ENCODE measurements around the gene ALG12.
"Not testable (repeated sequence)": the region's sequence is repeated elsewhere in the genome, so short reads cannot be mapped to it uniquely, and the experiment has no call there.

The ALG12 gene

DNA sequence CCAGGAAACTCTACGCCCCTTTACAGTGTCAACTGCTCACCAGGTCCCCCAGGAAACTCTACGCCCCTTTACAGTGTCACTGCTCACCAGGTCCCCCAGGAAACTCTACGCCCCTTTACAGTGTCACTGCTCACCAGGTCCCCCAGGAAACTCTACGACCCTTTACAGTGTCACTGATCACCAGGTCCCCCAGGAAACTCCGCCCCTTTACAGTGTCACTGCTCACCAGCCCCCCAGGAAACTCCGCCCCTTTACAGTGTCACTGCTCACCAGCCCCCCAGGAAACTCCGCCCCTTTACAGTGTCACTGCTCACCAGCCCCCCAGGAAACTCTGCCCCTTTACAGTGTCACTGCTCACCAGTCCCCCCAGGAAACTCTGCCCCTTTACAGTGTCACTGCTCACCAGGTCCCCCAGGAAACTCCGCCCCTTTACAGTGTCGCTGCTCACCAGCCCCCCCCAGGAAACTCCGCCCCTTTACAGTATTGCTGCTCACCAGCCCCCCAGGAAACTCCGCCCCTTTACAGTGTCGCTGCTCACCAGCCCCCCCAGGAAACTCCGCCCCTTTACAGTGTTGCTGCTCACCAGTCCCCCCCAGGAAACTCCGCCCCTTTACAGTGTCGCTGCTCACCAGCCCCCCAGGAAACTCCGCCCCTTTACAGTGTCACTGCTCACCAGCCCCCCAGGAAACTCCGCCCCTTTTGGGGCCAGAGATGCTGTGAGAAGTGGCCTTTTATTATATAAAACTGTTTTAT lies 27.0 kb upstream of the ALG12 start:
- DNase-seq = not testable (repeated sequence)

DNA sequence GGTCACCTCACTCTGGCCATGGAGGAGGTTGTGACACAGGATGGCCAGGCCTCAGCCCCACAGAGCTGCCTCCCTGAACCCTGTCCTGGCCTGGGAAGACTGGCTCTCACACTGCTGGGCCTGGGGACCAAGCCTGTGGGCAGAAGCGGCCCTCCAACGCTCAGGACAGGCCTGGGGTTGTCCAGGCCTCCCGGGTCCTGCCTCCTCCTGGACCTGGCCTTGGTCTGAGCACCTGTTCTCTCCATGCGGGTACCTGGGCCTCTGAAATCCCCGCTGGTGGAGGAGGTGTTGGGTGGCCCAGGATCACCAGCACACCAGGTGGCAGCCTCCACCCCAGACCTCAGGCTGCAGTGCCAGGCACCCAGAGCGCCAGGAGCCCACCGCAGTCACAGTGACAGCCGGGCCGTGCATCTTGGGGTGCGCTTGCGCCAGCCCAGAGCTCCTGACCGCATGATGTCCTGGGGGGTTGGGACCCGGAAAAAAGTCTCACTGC lies 26.2 kb upstream of the ALG12 start:
- DNase-seq = no peak

DNA sequence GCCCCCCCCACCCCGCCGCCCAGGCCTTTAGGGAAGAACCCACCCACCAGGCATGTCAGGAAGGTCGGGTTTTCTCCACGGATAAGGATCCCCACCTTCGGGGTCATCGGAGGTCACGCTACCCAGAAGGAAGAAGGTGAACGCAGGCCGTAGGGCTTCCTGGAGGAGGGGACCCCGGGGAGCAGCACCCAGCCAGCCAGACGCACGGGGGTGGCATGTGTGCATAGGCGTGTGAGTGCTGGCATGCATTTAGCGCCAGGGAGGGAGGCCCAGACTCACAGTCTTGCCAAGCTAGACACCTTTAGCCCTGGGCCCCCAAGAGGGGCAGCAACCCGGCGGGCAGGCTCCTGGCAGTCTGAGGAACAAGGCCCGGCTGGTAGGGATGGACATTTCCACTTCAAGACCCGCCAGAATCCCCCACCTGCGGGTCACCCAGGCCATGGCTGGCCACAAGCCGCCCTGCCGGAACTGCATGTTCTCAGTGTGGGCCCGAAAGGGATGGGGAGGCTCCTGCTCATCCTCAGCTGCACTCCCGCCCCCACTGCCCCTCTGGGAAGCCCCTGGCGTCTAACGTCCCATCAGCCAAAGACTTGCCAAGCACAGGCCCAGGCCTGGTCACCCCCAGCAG lies 25.6 kb upstream of the ALG12 start:
- DNase-seq = no peak

DNA sequence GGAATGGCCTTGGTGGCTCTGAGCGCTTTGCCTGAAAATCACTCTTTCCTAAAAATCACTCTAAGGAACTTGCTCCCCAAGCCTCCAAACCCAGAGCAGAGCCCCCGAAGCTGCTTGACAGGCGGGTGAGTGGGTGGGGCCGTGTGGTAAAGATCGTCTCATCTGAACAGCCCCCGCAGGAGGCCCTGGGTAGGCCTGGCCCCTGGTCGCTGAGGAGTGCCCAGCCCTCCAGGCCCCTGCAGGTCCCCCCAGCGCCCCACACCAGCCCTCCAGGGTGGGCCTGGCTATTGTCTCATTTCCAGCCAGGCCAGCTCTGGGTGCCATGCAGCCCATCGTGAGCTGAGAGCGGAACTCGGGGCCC lies 25.1 kb upstream of the ALG12 start:
- peak; percentile 3 for DNase-seq

DNA sequence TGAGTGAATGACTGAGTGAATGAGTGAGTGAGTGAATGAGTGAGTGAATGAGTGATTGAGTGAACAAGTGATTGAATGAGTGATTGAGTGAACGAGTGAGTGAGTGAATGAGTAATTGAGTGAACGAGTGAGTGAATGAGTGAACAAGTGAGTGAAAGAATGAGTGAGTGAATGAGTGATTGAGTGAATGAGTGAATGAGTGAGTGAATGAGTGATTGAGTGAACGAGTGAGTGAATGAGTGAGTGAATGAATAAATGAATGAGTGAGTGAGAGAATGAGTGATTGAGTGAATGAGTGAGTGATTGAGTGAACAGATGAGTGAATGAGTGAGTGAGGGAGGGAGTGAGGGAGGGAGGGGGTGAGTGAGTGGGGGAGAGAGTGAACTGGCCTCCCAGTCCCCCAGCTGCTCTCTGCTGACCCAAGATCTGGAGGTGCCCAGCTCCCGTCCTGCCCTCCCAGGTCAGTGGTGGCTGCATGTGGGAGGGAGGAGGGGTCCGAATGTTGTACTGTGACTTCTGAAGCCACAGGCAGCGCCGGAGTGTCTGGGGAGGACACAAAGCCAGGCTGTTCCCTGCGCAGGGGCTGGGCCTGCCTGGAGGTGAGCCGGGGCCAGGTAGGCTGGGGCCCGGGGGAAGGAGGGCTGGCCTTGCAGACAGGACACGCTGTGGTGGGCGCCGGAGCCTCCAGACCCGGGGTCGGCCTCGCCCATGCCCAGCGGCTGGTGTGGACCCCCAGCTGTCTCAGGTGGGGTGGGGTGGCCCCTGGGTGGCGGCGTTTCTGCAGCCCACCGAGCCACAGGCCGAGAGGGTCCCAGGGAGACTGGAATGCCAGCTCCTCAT lies 24.5 kb upstream of the ALG12 start:
- DNase-seq = peak; percentile 50

DNA sequence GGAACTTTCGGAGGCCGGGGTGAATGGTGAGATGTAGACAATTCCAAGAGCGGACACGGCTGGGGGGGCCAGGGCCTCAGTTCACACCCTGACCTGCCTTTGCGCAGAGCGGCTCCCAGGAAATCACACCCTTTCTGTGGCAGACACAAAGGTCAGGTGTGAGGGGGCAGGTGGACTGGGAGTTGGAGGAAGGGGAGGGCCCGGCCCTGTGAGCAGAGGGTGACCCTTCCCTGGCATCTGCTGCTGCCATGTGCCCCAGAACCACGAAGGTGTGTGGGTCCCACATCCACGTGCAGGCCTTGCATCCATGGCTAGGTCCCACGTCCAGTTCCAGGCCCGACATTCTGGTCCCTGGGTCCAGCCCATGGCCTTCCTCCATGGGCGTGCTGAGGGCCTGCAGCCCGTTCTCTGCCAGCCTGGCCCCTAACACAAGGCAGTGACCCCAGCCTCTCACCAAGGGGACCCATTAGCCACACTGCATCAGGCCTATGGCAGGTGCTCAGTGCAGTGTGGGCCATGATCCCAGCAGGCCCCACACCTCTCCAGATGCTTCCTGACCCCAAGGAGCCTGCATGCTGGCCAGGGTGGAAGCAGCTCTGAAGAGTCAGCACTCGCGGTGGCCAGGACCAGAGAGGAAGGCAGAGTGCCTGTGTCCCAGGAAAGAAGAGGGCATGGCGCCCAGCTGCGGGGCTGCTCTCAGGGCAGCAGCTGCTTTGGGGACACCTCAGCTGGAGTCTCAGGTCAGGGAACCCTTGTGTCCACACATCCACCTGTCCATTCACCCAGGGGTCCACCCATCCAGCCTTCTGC lies 23.5 kb upstream of the ALG12 start:
- DNase-seq = no peak

DNA sequence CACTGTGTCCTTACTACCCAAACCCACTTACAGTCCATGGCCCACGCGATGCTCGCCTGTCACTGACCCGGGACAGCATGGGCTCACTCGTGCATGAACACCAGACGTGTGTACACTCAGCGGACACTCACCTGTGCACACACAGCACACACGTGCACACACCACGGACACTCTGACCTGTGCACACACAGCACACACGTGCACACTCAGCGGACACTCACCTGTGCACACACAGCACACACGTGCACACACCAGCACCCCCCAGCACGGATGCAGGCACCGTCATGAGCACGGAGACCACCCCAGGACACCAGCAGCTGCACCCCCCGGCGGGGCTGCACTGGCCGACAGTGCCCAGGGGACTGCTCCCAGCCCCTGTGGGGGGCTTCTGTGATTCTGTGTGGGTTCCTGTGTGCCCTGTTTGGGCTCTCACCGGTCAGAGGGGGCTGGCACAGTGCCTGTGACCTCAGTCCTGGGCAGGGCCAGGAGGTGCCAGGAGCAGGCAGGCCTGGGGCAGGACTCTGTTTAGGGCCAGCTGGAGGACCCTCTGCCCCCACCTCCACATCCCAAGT lies 20.4 kb upstream of the ALG12 start:
- DNase-seq = no peak

DNA sequence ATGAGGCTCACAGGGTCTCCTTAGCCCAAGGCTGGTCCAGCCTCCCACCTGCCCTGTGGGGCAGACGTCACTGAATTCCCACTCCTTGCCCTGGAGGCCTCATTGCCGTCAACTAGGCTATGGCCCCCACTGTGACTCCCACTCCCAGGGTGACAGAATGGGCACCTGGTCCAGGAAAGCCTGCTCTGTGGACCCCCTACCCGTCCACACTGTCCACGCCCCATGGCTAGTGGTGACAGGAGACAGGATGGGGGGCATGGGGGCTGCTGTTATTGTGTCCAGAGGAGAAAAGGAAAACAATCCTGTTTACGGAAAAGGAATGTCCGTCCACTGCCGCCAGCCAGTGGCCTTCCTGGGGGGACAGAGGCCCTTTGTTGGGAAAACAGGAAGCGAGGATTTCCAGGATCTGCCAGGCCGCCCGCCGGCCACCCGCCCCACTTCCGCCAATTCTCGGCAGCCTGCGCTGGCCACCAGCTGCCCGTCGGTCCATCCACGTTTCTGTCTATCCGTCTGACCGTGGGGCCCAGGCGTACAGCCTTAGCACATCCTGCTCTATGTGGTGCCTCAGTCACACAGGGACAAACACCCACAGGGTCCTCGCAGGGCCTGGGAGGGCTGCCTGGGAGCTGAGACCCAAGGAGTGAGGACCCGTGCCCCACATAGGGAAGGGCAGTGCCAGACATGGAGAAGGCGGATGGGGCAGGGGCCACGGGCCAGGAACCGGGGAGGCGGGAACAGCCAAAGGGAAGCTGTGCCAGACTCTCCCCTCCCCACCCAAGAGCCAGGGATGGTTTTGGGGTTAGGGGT lies 19.7 kb upstream of the ALG12 start:
- DNase-seq = no peak

DNA sequence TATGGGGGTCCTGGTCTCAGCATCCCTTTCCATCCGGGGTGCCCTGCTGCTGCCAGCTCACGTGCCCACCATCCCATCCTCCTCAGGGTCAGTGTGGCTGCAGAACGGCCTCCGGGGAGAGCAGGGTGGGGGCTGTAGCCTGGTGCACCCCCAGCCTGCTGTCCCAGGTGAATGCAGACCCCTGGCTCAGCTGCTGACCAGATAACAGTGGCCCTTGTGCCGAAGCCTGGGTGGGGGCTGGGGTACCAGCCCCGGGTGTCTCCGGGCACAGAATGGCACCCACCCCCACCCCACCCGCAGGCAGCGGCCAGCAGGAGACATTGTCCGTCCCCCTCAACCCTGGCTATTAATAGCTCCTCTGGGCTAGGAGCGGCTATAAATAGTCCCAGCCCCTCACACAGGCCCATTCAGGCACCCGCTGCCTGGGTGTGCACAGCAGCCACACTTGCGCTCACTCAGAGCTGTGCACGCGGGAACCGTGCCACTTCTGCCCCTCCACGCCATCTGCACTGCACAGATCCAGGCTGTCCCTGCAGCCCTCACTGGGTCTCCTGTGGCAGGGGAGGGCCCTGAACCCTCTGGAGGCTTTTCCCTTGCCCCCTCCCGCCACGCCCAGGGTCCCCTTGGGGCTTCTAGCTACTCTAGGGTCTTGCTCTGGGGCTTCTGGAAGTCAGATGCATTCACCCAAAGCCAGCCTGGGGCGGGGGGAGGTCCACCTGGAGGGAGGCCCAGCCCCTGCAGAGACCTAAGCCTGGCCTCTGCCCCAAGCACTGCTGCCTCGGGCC lies 18.9 kb upstream of the ALG12 start:
- DNase-seq = no peak

DNA sequence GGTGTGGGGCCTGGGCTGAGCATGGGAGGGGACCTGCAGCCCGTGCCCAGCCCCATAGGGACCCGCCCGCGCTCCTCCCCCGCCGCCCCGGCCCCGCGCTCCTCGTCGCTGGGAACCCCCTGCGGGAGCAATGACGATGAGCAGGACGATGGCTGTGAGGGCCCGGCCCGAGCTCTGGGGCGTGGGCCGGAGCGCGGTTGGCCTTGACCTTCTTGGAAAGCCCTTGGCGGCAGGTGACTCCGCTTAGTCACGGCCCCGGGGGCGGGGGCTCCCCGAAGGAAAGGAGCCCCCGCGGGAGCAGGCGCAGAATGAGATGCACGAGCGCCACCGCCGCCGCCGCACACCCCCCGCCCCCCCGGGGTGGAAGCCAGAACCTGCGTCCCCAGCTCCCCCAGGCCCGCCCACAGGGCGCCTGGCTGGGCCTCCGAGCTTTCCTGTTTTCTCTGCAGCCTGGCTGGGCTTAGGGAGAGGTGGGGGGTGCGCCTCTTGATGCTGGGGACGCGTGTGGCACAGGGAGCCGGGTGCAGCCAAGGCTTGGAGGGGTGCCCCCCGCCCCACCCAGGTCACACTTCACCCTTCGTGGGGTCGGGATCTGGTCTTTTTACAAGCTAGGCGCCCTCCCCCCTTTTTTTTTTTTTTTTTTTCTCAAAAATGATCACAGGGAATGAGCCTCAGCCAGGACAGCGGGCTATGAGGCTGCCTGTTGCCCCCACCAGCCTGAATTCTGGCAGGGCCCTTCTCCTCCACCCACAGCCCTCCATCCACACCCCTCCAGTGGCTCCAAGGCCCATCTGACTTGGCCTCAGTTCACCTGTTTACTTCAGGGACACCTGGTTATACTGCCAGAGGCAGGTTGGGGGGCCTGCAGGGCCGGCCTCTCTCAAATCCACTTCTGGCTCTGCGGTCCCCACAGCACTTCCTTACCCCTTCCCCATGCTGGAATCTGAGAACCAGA lies 18.1 kb upstream of the ALG12 start:
- DNase-seq = peak; percentile 71

DNA sequence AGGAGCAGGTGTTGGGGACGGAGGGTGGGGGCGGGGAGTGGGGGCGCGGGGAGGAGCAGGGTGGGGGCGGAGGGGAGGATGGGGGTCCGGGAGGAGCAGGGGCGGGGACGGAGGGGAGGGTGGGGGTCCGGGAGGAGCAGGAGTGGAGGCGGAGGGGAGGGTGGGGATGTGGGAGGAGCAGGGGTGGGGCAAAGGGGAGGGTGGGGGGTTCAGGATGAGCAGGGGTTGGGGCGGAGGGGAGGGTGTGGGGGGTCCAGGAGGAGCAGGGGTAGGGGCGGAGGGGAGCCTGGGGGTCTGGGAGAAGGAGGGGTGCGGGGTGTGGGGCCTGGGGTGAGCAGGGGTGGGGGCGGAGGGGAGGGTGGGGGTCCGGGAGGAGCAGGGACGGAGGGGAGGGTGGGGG lies 17.3 kb upstream of the ALG12 start:
- DNase-seq = no peak

DNA sequence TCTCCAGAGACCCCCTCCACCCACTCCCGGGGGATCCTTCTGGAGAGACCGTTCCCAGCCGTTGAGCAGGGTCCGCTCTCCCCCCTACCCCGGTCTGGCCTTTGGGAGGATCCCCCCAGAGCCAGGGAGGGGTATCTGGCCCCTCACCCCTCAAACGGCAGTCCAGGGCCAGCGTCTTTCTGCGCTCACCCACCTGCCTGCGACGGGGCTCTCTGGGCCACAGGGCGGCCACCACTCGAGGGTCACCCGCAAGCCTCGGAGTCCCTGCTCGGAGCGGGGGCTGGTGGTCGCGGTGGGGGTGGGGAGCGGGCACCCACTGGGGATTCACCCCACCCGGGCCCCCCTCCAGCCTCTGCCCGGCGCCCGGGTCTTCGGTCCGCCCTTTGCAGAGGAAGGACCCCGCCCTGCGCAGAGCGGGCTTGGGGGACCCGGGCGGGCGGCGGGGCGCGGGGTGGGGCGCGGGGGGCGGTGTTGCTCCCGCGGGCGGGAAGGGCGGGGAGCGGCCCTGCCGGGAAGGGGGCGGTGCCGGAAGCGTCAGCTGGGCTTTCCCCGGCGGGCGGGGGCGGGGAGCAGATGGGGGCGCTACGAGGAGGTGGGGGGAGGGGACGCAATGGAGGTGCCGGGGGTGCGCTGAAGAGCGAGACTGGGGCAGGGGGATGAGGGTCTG lies 16.8 kb upstream of the ALG12 start:
- DNase-seq = peak; percentile 59

DNA sequence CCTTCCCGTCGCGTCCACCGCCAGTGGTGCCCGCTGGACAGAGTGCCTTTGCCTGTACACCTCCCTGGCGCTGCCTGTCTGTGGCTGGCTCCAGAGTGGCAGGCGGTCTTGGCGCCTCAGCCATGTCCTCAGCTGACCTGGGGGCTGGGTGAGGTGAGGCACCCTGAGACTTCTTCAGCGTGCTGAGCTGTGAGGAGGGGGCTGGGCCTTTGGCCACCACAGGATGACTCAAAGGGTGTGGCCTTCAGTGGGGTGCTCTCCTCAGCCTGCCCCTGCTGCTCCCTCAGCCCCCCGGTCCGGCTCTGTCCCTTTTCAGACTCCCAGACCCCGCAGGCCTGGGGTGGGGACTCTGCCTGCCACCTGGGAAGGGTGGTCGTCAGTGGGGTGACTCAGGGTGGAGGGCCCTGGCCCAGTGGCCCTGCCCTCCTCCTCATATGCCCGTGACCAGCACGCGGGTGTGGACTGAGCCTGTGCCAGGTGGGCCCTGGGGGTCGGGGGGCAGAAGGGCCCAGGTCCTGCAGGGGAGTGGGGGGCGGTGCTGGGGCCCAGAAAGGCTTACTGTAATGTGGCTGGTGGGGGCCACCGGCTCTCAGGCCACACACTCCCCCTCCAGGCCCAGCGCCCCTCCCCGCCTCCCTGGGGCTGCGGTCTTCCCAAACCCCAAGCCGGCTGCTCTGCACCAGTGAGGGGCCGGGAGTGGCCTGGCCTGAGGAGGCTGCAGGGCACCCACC lies 16.1 kb upstream of the ALG12 start:
- DNase-seq = no peak

DNA sequence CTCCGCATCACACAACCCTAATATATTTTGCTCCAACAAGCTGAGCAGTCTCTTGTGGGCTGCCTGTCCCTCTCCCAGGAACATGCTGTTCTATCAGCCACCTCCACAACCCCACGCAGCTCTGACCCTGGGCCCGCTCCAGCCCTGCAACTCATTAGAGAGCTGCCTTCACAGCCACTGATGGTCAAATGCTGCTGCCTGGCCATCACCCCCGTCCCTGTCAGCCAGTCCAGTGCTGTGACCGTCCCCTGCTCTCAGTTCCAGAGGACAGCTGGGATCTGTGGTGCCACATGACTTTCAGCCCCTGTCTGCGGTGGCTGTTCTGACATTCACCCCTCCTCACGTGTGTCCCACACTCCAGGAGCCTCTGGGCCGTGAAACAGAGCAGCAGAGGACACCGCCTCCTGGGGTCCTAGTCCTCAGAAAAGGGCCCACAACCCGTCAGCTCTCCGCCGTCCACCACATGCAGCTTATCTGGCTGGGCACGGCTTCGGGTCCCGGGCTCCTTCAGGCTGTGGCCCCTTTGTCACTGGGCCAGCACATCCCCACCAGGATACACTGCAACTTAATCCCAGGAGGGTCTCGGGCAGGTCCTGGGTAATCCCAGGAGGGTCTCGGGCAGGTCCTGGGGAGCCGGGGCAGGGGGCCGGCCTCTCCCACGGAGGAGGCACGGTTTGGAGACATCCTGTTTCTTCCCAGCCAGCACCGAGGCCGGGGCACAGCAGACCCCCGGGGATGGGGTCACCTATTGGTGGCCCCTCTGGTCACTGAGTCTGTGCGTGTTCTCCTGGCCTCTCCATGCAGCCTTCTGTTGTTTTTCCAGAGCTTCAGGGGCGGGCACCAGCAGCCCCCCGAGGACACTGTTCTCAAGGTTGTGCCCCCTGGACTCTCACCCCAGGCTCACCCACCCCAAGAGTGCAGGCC lies 15.3 kb upstream of the ALG12 start:
- DNase-seq = no peak

DNA sequence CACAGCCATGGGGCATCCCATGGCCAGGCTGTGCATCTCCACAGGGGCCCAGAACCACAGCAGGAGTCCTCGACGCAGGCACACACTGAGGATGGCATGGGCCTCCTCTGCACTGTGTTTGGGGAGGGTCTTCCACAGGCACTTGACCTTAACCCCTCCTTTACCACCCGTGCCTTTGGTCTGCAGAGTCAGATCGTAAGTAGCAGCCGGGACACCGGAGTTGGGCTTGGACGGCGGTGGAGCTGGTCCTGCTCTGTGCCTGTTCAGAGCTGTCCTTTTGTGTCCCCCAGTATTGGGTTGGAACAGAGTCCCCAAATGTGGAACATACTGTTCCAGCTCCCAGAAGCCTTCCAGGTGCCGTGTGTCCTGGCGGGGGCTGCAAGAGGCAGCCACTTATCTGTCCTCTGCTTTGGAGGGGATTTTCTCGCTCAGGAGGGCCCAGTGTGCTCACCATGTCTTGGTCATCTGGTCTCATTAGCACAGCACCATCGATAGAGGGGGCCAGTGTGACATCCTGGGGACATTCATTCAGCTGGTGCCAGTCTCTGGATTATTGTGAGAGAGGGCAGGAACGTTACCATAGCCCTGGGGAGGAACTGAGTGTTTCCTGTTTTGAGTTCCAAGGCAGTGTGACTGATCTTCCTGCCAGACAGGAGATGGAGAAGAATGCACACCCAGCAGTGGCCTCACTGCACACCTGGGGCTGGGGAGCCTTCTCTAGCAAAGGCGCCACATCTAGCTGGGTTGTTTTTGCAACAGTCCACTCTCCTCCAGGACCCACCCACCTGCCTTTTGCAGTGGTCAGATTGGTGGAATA lies 12.6 kb upstream of the ALG12 start:
- peak; percentile 55 for DNase-seq

DNA sequence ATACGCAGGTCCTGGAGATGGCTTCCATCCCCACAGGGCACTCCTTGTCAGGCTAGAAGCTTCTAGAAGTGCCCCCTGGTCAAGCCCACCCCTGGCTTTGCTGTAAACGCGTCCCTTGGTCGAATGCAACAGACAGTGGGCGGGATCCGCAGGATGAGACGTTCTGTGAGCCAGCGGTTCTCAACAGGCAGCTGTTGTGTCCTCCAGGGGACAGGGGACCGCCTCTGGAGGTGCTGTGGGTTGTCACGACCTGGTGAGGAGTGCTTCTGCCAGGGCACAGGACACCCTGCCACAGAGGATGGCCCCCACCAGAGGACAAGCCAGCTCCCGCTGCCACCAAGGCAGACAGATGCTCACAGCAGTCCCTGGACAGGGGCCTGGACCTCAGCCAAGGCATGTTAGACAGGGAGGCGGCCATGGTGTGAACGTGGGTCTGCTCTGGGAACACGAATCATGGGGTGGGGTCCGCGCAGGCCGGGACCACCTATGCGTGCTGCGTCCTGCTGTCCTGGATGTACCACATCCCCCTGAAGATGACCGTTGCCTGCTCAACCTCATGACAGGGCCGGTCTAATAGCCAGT lies 11.8 kb upstream of the ALG12 start:
- DNase-seq = no peak

Data from eye (tissue), 1 donor.